ENCODE results near the gene KRT38. TPM values are rescaled to one million over a fixed set of nuclear protein-coding genes. Genes with fewer than 3 reads are reported as not detected.
A peak's percentile ranks its signal among the peaks of the same experiment; 100 is the strongest.
"Not testable (repeated sequence)": the region's sequence is repeated elsewhere in the genome, so short reads cannot be mapped to it uniquely, and the experiment has no call there.

KRT38 gene
- total RNA-seq, 4 donors from 2014 or later: 1.6 to 21.6 (median 3.9) TPM; not detected in 1

DNA sequence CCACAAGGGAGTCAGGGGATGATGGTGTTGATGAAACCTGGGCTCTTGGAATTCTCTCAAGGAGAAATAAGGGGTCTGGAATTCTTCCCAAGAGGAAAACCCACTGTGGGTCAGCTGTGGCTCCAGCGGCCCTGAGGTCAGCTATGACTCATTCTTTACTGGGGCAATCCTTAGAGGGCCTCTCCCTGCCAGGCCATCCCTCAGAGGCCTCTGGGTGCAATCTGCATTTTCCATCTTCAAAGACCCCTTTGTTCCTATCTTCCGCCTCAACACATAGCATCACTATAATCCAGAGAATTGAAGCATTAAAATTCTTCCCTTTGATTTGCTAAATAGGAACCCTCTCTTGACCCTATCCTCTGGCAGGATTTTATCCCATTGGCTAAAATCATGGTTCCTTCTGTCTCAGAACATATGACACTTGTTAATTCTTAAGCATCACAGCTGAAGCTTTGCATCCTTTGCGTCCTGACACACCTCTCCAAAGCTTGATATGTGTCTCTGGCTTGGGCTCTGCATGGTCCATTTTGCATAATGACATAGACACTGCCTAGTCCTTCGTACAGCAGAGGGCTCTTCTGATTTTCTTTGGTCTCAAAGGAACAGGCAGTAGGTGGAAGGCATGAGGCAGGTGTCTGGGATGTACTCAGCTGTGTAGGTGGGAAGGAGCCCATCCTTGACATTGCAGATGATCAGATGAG, 12.0 kb downstream of the KRT38 start:
- Histone ChIP-seq H3K4me3 (no peak overlapping the region), H3K27me3 (peaks cover 10% of the 10 kb centered on the region), H3K27ac (no peak overlapping the region), H3K36me3 (no peaks in the 10 kb centered on the region), H3K9me3 (no peaks in the 10 kb centered on the region), H3K4me1 (no peaks in the 10 kb centered on the region)
- DNase-seq (ENCODE audit: low spot score in 2 of 2): no peak
- TF ChIP-seq, protein P1, sequence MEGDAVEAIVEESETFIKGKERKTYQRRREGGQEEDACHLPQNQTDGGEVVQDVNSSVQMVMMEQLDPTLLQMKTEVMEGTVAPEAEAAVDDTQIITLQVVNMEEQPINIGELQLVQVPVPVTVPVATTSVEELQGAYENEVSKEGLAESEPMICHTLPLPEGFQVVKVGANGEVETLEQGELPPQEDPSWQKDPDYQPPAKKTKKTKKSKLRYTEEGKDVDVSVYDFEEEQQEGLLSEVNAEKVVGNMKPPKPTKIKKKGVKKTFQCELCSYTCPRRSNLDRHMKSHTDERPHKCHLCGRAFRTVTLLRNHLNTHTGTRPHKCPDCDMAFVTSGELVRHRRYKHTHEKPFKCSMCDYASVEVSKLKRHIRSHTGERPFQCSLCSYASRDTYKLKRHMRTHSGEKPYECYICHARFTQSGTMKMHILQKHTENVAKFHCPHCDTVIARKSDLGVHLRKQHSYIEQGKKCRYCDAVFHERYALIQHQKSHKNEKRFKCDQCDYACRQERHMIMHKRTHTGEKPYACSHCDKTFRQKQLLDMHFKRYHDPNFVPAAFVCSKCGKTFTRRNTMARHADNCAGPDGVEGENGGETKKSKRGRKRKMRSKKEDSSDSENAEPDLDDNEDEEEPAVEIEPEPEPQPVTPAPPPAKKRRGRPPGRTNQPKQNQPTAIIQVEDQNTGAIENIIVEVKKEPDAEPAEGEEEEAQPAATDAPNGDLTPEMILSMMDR (IDR thresholded peaks at IDR 0.05): no peak
- TF ChIP-seq EP300 (IDR thresholded peaks at IDR 0.05) (no peak), POLR2AphosphoS5 (IDR thresholded peaks at IDR 0.05) (no peak), POLR2A (IDR thresholded peaks at IDR 0.05) (no peak)
- WGBS: 66% methylated on average over 4 of the region's 4 CpGs

DNA sequence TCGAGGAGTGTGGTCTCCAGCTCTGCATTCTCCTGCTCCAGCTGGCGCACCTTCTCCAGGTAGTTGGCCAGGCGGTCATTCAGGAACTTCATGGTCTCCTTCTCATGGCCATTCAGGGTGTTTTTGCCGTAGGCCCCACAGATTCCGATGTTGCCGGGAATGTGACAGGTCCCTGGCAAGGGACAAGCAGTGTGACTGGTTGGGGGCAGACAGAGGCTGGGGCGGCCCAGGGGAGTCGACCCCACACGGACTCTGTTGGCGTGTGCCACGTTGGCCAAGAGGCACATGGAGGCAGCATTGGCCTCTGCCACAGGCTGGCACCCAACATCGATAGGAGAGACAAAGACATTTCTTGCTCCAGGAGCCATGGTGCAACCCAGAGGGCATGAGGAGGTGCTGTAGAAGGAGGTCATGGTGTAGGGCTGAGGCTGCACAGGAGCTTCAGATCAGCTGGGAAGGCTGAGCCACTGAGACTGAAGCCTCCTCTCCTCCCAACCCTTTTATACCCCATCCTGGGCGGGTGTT, 16.6 kb downstream of the KRT38 start, which contains the start of gene KRT37:
KRT37 (minus strand) TSS at position 475 of the 525 bp plus-strand sequence; CDS start at position 413, 62 bp downstream.
- Histone ChIP-seq H3K27ac (no peak within 1 kb of the TSS), H3K4me3 (no peak within 1 kb of the TSS), H3K27me3 (peaks cover 5% of the 10 kb centered on the region), H3K4me1 (peaks cover 17% of the 10 kb centered on the region), H3K36me3 (no peaks in the 10 kb centered on the region), H3K9me3 (no peaks in the 10 kb centered on the region)
- 93% methylated on average over 6 of the region's 13 CpGs for WGBS
- TF ChIP-seq EP300 (IDR thresholded peaks at IDR 0.05) (no peak), POLR2A (IDR thresholded peaks at IDR 0.05) (no peak), POLR2AphosphoS5 (IDR thresholded peaks at IDR 0.05) (no peak)
- TF ChIP-seq, protein P1 (IDR thresholded peaks at IDR 0.05): no peak
- no peak for DNase-seq (ENCODE audit: low spot score in 2 of 2)

DNA sequence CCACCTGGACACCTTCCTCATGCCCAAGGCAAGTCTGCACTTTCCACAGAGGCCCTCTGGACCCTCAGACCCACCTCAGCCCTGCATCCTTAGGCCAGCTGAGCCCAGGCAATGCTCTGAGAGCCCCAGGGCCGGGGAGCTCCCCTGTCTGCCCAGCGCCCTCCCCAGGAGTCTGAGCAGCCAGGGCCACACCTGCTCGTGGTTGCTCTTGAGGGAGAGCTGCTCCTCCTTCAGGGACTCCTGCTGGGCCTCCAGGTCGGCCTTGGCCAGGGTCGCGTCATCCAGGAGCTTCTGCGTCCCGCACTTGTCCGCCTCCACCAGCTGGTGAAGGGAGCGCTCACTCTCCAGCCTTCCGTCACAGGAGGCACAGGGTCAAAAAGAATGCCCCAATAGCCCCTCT, 18.2 kb downstream of the KRT38 start:
- H3K4me3 ChIP-seq; H3K9me3 ChIP-seq; H3K27me3 ChIP-seq; H3K36me3 ChIP-seq; H3K27ac ChIP-seq; DNase-seq (ENCODE audit: low spot score in 2 of 2): not testable (repeated sequence)
- 89% methylated on average over 10 of the region's 11 CpGs for WGBS
- peaks cover 23% of the 10 kb centered on the region for H3K4me1 ChIP-seq

DNA sequence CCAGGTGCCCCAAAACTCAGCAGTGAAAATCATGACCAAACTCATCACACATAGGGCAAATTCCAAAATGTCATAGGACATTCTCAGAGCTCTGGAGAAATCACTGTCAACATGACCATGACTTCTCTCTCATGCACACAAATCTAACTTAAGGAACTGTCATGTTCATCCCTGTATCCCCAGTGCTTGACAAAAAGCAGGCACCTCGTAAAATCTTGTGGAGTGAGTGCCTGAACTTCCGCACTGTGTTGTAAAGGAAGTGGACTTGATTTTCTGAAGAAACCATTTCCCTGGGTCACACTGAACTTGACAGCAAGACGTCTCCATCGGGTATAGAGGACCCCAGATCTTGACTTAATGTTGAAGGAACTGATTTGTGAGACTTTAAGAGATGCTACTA, 19.2 kb downstream of the KRT38 start:
- TF ChIP-seq POLR2AphosphoS5 (IDR thresholded peaks at IDR 0.05) (no peak), POLR2A (IDR thresholded peaks at IDR 0.05) (no peak), EP300 (IDR thresholded peaks at IDR 0.05) (no peak)
- TF ChIP-seq, protein P1 (IDR thresholded peaks at IDR 0.05): no peak
- Histone ChIP-seq H3K9me3 (no peaks in the 10 kb centered on the region), H3K27ac (no peak overlapping the region), H3K36me3 (no peaks in the 10 kb centered on the region), H3K4me3 (no peak overlapping the region), H3K27me3 (peaks cover 5% of the 10 kb centered on the region), H3K4me1 (peaks cover 30% of the 10 kb centered on the region)
- 79% methylated on average over 4 of the region's 4 CpGs for WGBS
- DNase-seq (ENCODE audit: low spot score in 2 of 2): no peak

DNA sequence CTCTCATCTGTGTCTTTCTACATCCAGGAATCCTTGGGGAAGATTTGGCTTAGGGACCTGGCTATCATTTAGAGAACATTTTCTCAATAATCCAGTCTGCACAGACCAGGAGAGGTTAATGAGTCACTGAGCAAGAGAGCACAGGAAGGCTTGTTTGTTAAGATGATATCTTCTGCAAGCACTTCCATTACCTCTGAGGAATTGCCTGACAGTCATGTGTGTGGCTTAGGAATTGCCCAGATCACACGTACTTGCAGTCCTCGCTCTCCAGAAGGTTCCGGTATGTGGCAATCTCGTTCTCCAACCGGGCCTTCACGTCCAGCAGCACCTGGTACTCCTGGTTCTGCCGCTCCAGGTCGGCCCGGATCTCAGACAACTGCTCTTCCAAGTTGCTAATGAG, 19.7 kb downstream of the KRT38 start:
- H3K4me1 ChIP-seq: peaks cover 30% of the 10 kb centered on the region
- H3K27ac ChIP-seq: peak overlapping the region; percentile 69
- no peaks in the 10 kb centered on the region for H3K9me3 ChIP-seq
- TF ChIP-seq POLR2A (IDR thresholded peaks at IDR 0.05) (no peak), EP300 (IDR thresholded peaks at IDR 0.05) (no peak), POLR2AphosphoS5 (IDR thresholded peaks at IDR 0.05) (peak in 1 of 3 donors; percentile 20)
- TF ChIP-seq, protein P1 (IDR thresholded peaks at IDR 0.05): no peak
- H3K36me3 ChIP-seq: no peaks in the 10 kb centered on the region
- H3K27me3 ChIP-seq: peaks cover 5% of the 10 kb centered on the region
- no peak overlapping the region for H3K4me3 ChIP-seq
- 31% methylated on average over 8 of the region's 9 CpGs for WGBS
- no peak for DNase-seq (ENCODE audit: low spot score in 2 of 2)
